HepG2 (cell line): ENCODE data around the gene ZMYND8. TPM values are rescaled to one million over a fixed set of nuclear protein-coding genes. Genes with fewer than 3 reads are reported as not detected.

ENCODE experiments used
- FOXA1 ChIP-seq, 2 experiments: fragments of 450-650 bp in 1 of 2; sonication (generic) in 1 of 2; formaldehyde crosslinking in 1 of 2; IDR thresholded peaks; 2 replicates each; pipeline versions ENCODE4 v1.4.0 to v1.6.1; 2016 to 2020; ENCODE audit warnings: missing genetic modification reagents in 1 of 2
- HIVEP1 ChIP-seq: sonication (generic); formaldehyde crosslinking; IDR thresholded peaks from 2 replicates; pipeline ENCODE4 v1.4.0; 2020; ENCODE audit warnings: mild to moderate bottlenecking, missing genetic modification reagents
- NFYC ChIP-seq: IDR thresholded peaks from 2 replicates; pipeline ENCODE4 v1.6.1; 2016; ENCODE audit warnings: missing genetic modification reagents, missing compliant biosample characterization
- NR1H2 ChIP-seq: sonication (generic); formaldehyde crosslinking; IDR thresholded peaks from 2 replicates; pipeline ENCODE4 v1.8.1; 2022; ENCODE audit warnings: low read depth, missing genetic modification reagents, borderline replicate concordance
- TCF7L2 ChIP-seq: IDR thresholded peaks from 2 replicates; pipeline ENCODE4 v1.6.1; 2011; ENCODE audit warnings: mild to moderate bottlenecking, low read depth, low read length, moderate library complexity
- ZNF17 ChIP-seq: sonication (generic); formaldehyde crosslinking; IDR thresholded peaks from 2 replicates; pipeline ENCODE4 v1.5.0; 2020; ENCODE audit warnings: mild to moderate bottlenecking, missing genetic modification reagents
- ZNF598 ChIP-seq: sonication (generic); formaldehyde crosslinking; IDR thresholded peaks from 2 replicates; pipeline ENCODE4 v1.5.1; 2020; ENCODE audit warnings: mild to moderate bottlenecking, missing genetic modification reagents, borderline replicate concordance
- ZSCAN31 ChIP-seq: sonication (generic); formaldehyde crosslinking; IDR thresholded peaks from 2 replicates; pipeline ENCODE4 v1.5.0; 2020; ENCODE audit warnings: low read depth, mild to moderate bottlenecking, missing genetic modification reagents
- polyA plus RNA-seq, 8 experiments: library from polyadenylated mRNA; depleted of rRNA in 3 of 8; stranded (reverse) in 7 of 8; unstranded in 1 of 8; fragments of >200 nt; fragmentation: Illumina TruSeq in 4 of 8; extraction: Trizol in 4 of 8; gene quantifications; 2 replicates each; pipeline versions ENCODE4 v1.2.1 to v1.2.3, GENCODE V29; 2011 to 2016; ENCODE audit warnings: low read depth in 4 of 8, missing spikeins in 1 of 8, mixed read lengths in 1 of 8; ENCODE audit not compliant: insufficient read depth in 1 of 8
- total RNA-seq, 5 experiments: library from RNA; depleted of rRNA; stranded (reverse); fragments of >200 nt; fragmentation: Illumina TruSeq; extraction: Trizol; gene quantifications; 2 replicates each; pipeline ENCODE4 v1.2.3, GENCODE V29; 2016; ENCODE audit warnings: low read depth in 1 of 5
- TF ChIP-seq, protein P1 (sequence below): sonication (generic); formaldehyde crosslinking; IDR thresholded peaks from 2 replicates; pipeline ENCODE4 v1.5.1; 2020; ENCODE audit warnings: mild to moderate bottlenecking, missing genetic modification reagents, borderline replicate concordance
- TF ChIP-seq, protein P2 (sequence below): sonication (generic); formaldehyde crosslinking; IDR thresholded peaks from 2 replicates; pipeline ENCODE4 v1.4.0; 2020; ENCODE audit warnings: missing genetic modification reagents
- TF ChIP-seq, protein P3 (sequence below): sonication (generic); formaldehyde crosslinking; IDR thresholded peaks from 2 replicates; pipeline ENCODE4 v1.5.0; 2020; ENCODE audit warnings: missing genetic modification reagents
- TF ChIP-seq, protein P4 (sequence below): sonication (generic); formaldehyde crosslinking; conservative IDR thresholded peaks from 2 replicates; pipeline ENCODE4 v1.4.0; 2020; ENCODE audit warnings: missing genetic modification reagents
- TF ChIP-seq, protein P5 (sequence below): sonication (generic); formaldehyde crosslinking; IDR thresholded peaks from 2 replicates; pipeline ENCODE4 v1.8.1; 2023; ENCODE audit warnings: mild to moderate bottlenecking, missing genetic modification reagents

Gene ZMYND8
- total and polyA plus RNA-seq, 2 of the 13 experiments (the other 11 are each of a cell fraction or from before 2014, with no cell fraction given): 53.9 to 84.7 TPM

DNA sequence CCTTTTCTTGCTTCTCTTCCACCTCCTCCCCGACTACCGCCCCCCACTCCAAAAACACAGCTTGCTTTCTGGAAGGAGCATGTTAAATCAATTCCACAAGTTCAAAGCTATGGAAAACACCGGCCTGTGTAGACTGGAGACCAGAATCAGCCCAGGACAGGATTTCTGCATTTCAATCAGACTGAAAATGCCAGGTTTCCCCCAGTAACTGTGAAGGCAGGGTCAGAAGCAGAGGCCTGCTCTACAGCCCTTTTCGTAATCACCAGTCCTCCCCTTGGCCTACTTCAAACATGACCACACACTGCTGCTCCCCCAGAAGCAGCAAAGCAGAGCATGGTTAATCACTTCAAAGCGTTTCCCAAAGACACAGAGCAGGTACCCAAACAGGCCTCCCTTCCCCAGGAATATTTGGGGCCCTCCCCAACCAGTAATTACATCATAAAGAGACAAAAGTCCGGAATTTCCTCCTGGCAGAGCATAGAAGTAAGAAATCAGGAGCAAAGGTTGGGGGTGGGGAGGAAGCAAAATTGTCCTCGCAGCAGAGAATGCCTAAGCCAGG lies 38.4 kb downstream of the ZMYND8 start (continued):
- TF ChIP-seq, protein P1, sequence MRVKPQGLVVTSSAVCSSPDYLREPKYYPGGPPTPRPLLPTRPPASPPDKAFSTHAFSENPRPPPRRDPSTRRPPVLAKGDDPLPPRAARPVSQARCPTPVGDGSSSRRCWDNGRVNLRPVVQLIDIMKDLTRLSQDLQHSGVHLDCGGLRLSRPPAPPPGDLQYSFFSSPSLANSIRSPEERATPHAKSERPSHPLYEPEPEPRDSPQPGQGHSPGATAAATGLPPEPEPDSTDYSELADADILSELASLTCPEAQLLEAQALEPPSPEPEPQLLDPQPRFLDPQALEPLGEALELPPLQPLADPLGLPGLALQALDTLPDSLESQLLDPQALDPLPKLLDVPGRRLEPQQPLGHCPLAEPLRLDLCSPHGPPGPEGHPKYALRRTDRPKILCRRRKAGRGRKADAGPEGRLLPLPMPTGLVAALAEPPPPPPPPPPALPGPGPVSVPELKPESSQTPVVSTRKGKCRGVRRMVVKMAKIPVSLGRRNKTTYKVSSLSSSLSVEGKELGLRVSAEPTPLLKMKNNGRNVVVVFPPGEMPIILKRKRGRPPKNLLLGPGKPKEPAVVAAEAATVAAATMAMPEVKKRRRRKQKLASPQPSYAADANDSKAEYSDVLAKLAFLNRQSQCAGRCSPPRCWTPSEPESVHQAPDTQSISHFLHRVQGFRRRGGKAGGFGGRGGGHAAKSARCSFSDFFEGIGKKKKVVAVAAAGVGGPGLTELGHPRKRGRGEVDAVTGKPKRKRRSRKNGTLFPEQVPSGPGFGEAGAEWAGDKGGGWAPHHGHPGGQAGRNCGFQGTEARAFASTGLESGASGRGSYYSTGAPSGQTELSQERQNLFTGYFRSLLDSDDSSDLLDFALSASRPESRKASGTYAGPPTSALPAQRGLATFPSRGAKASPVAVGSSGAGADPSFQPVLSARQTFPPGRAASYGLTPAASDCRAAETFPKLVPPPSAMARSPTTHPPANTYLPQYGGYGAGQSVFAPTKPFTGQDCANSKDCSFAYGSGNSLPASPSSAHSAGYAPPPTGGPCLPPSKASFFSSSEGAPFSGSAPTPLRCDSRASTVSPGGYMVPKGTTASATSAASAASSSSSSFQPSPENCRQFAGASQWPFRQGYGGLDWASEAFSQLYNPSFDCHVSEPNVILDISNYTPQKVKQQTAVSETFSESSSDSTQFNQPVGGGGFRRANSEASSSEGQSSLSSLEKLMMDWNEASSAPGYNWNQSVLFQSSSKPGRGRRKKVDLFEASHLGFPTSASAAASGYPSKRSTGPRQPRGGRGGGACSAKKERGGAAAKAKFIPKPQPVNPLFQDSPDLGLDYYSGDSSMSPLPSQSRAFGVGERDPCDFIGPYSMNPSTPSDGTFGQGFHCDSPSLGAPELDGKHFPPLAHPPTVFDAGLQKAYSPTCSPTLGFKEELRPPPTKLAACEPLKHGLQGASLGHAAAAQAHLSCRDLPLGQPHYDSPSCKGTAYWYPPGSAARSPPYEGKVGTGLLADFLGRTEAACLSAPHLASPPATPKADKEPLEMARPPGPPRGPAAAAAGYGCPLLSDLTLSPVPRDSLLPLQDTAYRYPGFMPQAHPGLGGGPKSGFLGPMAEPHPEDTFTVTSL (CRISPR knock-in tag): peak; percentile 89; the same call in 1 of the 2 replicates
- TF ChIP-seq, protein P2, sequence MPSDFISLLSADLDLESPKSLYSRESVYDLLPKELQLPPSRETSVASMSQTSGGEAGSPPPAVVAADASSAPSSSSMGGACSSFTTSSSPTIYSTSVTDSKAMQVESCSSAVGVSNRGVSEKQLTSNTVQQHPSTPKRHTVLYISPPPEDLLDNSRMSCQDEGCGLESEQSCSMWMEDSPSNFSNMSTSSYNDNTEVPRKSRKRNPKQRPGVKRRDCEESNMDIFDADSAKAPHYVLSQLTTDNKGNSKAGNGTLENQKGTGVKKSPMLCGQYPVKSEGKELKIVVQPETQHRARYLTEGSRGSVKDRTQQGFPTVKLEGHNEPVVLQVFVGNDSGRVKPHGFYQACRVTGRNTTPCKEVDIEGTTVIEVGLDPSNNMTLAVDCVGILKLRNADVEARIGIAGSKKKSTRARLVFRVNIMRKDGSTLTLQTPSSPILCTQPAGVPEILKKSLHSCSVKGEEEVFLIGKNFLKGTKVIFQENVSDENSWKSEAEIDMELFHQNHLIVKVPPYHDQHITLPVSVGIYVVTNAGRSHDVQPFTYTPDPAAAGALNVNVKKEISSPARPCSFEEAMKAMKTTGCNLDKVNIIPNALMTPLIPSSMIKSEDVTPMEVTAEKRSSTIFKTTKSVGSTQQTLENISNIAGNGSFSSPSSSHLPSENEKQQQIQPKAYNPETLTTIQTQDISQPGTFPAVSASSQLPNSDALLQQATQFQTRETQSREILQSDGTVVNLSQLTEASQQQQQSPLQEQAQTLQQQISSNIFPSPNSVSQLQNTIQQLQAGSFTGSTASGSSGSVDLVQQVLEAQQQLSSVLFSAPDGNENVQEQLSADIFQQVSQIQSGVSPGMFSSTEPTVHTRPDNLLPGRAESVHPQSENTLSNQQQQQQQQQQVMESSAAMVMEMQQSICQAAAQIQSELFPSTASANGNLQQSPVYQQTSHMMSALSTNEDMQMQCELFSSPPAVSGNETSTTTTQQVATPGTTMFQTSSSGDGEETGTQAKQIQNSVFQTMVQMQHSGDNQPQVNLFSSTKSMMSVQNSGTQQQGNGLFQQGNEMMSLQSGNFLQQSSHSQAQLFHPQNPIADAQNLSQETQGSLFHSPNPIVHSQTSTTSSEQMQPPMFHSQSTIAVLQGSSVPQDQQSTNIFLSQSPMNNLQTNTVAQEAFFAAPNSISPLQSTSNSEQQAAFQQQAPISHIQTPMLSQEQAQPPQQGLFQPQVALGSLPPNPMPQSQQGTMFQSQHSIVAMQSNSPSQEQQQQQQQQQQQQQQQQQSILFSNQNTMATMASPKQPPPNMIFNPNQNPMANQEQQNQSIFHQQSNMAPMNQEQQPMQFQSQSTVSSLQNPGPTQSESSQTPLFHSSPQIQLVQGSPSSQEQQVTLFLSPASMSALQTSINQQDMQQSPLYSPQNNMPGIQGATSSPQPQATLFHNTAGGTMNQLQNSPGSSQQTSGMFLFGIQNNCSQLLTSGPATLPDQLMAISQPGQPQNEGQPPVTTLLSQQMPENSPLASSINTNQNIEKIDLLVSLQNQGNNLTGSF (CRISPR knock-in tag): no peak
- TF ChIP-seq ZNF17 (CRISPR knock-in tag) (no peak), TCF7L2 (no peak), NR1H2 (CRISPR knock-in tag) (no peak), ZSCAN31 (CRISPR knock-in tag) (no peak; the same call in 1 of the 2 replicates), ZNF598 (CRISPR knock-in tag) (no peak; the same call in 1 of the 2 replicates), FOXA1 (IDR thresholded peaks at IDR 0.05) (no peak), FOXA1 (CRISPR knock-in tag; IDR thresholded peaks at IDR 0.05) (peak; percentile 60), NFYC (CRISPR knock-in tag) (no peak; the same call in 1 of the 2 replicates), HIVEP1 (CRISPR knock-in tag) (peak; percentile 87; the same call in 1 of the 2 replicates)
- TF ChIP-seq, protein P3, sequence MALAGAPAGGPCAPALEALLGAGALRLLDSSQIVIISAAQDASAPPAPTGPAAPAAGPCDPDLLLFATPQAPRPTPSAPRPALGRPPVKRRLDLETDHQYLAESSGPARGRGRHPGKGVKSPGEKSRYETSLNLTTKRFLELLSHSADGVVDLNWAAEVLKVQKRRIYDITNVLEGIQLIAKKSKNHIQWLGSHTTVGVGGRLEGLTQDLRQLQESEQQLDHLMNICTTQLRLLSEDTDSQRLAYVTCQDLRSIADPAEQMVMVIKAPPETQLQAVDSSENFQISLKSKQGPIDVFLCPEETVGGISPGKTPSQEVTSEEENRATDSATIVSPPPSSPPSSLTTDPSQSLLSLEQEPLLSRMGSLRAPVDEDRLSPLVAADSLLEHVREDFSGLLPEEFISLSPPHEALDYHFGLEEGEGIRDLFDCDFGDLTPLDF (CRISPR knock-in tag): no peak
- TF ChIP-seq, protein P4, sequence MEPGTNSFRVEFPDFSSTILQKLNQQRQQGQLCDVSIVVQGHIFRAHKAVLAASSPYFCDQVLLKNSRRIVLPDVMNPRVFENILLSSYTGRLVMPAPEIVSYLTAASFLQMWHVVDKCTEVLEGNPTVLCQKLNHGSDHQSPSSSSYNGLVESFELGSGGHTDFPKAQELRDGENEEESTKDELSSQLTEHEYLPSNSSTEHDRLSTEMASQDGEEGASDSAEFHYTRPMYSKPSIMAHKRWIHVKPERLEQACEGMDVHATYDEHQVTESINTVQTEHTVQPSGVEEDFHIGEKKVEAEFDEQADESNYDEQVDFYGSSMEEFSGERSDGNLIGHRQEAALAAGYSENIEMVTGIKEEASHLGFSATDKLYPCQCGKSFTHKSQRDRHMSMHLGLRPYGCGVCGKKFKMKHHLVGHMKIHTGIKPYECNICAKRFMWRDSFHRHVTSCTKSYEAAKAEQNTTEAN (CRISPR knock-in tag): peak; percentile 60; the same call in 1 of the 2 replicates
- TF ChIP-seq, protein P5, sequence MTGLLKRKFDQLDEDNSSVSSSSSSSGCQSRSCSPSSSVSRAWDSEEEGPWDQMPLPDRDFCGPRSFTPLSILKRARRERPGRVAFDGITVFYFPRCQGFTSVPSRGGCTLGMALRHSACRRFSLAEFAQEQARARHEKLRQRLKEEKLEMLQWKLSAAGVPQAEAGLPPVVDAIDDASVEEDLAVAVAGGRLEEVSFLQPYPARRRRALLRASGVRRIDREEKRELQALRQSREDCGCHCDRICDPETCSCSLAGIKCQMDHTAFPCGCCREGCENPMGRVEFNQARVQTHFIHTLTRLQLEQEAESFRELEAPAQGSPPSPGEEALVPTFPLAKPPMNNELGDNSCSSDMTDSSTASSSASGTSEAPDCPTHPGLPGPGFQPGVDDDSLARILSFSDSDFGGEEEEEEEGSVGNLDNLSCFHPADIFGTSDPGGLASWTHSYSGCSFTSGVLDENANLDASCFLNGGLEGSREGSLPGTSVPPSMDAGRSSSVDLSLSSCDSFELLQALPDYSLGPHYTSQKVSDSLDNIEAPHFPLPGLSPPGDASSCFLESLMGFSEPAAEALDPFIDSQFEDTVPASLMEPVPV: no peak; the same call in 1 of the 2 replicates
